Measurements from ENCODE around the gene CPNE2.

Gene CPNE2

DNA sequence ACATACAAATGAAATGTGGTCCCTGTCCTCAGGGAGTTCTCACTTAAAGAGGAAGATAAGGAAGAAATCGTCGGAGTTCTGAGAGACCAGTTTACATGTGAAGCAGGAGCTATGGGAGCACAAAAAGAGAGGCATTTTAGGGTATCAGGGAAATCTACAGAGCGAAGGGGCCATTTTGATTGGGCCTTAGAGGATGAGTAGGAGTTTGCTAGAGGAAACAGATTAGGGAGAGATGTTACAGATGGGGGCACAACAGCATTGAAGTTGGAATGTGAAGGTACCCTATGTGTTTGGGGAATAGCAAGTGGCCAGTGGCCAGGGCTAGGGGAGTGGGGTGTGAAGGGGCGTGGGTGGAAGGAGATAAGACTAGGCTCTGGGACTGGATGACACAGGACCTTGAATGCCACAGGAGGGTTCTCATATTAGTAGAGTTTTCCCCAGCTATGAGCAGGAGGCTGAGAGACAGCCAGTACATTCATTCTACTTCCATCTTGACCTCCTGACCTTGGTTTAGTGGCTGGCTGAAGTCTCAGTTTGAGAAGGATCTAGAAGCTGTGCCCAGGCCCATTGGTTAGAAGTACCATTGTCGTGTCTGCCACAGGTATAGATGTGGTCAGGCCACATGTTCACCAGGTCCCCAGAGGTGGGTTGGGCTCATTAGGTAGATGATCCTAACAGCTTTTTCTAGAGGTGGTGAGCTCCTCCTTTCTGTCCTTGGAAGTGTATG lies 34.8 kb downstream of the CPNE2 start:
- no peak for DNase-seq

DNA sequence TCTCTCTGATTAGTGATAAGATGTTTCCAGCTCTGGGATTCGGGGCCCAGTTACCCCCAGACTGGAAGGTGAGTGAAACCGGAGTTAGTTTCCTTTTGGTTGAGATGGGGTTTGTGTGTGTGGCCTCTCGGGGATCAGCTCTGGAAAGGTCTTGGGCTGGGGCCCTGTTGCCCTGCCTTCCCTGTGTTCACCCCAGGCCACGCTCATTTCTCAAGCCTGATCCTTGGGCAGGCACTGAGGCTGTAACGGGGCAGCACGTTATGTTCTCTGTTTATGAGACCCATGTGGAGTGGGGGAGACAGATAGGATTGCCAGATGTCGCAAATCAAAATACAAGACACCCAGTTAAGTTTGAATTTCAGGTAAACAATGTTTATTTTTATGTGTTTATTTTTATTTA lies 35.5 kb downstream of the CPNE2 start:
- no peak for DNase-seq

DNA sequence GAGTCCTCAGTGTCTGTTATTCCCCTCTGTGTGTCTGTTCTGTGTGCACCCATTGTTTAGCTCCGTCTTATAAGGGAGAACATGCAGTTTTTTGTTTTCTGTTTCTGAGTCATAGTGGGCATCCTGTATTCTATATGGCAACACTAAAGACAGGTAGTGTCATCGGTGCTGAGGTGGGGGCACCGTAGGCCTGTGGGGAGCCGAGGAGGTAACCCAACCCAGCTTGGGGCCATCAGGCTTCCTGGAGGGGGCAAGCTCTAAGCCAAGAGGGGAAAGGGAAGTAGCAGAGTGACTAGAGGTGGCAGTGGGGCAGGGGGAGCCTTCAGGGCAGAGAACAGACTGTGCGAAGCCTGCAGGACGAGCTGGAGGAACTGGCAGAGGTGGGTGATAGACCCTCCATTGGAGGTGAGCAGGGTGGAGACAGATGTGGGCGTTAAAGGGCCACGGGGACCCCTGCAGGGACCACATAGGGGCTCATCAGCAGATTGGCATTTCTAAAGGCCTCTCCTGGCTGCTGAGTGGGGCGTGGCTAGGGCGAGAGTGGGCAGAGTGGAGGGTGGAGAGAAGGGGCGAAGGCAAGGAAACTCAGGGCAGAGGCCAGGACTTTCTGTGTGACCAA lies 36.5 kb downstream of the CPNE2 start:
- DNase-seq: no peak

DNA sequence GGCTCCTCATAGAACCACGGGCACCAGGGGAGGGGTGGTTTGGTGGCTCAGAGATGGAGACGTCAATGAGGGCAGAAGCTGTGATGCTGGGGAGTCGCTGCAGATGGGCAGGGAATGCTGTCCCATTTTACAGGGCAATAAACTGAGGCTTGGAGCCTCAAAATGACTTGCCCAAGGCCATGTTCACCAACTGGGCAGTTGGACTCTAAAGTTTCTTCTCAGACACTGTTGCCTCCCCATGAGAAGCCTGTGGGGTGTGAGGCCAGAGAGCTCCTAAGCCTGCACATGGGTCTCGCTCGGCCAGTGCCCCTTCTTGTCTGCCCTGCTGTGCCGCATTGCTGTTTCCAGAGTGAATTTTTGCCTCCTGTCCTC lies 38.6 kb downstream of the CPNE2 start:
- DNase-seq: no peak

DNA sequence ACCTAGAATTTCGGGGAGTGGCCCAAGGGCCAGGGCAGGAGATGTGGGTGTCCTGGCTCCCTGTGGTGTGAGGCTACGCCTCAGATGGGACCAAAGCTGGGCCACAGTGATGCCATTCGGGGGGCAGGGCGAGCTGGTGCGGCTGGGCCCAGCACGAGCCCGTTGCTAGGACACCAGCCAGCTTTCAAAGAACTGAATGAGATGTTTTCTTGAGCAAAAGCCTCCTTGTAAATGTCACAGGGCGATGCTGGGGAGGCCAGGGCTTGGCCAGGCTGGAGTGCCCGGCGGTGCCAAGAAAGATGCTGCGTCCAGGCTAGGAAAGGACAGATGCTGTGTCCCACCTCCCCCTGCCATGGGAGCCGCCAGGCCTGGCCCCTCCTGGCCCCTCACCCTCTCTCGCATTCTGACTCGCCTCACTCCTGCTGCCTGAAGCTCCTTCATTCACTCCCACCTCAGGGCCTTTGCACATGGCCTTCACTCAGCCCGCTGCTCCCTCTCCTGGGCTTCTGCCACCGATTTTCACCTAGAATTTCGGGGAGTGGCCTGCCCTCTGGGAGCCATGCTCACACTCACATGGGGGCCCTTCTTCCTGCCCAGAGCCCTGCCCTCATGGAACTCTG lies 39.1 kb downstream of the CPNE2 start:
- peak; percentile 82 to 91 for DNase-seq

DNA sequence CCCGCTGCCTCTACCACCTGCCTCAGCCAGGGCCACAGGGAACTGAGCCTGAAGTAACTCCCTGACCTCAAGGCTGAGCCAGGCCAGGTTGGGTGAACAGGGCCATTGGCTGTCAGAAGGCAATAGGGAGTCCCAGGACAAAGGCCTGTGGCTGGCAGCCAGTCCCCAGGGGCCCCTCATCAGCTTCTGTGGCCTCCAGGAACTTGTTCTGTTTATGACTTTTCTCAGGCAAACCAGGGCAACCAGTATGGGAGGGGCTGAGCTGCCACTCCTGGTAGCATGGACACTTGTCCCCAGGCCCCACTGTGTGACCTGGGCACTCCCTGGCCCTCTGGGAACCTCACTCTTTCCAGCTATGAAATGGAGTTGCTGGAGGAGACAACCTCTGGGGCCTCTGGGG lies 40.1 kb downstream of the CPNE2 start:
- DNase-seq: no peak

DNA sequence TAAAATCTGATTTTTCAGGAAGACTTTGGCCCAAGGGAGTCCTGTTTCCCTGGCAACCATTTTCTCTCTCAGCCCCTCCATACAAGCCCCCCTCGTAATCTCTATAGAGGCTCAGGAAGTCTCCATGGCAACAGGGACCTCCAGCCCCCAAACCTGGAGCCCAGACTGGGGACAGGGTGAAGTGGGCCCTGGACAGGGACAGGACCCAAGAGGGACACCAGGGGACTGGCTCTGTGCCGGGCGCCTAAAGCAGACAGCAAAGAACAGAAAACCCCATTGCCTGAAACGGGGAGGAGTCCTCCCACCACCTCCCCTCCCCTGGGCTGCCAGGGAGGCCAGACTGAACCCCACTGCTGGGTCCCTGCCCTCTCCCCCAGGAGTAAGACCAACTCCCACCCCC lies 40.6 kb downstream of the CPNE2 start:
- DNase-seq: no peak

DNA sequence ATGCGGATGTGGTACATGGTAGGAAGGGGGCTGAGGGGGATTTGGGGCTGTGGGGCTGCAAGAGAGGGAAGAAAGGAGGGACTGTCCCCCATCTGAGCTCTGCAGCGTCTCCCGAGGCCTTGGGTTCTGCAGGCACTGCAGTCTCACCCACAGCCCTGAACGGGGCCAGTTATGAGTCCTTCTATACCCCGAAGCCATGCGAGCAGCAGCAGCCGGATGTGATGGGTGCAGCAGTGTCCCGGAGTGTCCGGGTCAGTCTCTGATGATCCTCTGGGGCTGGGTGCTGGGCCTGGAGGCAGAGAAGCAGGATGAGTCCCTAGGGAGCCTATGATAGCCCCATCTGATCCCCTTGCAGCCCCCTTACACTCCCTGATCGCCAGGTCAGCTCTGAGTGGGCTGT lies 41.5 kb downstream of the CPNE2 start:
- DNase-seq: no peak

DNA sequence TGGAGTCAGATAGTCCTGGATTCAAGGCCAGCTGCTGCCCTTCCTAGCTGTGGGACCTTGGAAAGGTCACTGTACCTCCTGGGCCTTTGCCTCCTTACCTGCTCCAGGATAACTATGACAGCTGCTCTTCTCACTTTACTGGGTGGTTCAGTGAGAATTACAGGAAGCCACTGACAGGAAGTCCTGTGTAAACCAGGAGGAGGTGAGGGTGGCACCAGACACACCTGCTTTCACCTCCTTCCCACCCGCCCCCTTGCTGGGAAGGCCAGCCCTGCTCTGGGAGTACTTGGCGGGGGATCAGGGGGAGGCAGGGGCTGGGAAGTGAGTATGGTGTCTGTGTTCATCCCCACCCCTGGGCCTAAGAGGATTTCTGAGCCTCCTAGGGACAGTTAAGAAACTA lies 42.6 kb downstream of the CPNE2 start:
- no peak for DNase-seq

DNA sequence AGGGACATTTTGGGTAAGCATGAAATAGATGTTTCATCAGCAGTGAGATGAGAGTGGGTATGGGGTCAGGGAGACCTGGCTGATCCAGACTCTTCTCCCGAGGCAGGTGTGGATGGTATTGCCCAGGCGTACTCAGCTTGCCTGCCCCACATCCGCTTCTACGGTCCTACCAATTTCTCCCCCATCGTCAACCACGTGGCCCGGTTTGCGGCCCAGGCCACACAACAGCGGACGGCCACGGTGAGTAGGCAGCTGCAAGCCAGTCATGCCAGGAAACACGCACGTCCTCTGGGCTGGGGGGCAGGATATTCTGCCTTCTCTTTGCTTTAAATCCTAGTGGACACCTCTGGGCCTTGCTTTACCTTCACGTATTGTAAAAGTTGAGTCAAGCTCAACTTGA lies 44.7 kb downstream of the CPNE2 start:
- no peak for DNase-seq

DNA sequence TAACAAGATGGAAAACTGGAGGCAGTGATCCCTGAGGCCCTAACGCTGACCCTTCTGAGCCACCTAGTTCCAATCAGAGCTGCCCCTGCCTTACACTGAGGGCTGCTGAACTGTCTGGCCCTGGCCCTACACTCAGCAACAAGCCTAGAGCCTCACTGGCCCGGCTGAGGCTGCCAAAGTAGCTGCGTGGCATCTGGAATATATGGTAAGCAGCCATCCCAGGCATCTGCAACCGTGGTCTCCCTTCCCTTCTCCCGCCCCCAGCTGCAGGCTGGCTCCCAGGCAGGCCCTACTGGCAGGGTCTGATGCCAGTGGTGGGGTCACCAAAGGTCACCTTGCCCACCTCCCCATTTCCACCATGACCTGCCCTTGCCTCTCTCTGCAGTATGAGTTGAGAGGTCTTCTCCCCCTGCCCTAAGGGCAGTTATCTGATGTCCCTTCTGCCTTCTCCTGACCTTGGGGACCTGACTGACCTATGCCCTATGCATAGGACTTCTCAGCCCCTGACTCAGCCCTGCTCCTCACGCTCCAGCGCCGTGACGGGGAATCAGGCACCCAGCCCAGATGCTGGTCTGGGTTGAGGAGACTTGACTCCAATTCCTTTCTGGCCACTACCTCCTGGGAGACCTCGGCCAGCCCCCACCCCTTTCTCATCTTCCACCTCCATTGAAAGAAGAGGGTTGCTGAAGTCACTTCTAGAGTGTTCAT lies 45.3 kb downstream of the CPNE2 start:
- DNase-seq: no peak

DNA sequence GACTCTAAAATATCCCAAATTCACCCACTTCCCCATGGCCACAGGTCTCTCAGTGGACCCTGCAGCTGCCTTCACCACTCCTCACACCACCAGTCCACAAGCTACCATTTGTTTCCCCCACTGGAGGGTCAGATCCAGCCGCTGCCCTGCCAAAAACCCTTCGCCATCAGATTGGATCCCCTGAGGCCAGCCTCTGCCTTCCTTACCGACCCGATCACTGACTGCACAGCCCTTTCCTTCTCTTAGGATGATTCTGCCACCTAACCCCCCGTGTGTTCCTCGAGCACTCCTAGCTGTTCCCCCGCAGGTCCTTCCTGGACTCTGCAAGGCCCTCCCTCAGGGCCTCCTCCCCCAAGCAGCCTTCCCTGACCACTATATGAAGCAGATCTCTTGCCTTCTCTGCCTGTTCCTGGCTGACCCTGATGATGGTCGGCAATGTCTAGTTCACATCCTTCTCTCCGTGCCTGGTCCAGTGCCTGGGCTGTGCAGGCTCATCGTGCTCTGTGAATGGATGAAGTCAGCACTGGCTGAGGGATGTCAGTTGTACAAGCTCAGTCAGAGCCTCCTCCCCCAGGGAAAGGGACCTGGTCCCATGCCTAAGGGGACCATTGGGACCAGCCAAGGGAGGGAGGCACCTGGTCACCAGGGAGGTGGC lies 46.0 kb downstream of the CPNE2 start:
- no peak for DNase-seq

DNA sequence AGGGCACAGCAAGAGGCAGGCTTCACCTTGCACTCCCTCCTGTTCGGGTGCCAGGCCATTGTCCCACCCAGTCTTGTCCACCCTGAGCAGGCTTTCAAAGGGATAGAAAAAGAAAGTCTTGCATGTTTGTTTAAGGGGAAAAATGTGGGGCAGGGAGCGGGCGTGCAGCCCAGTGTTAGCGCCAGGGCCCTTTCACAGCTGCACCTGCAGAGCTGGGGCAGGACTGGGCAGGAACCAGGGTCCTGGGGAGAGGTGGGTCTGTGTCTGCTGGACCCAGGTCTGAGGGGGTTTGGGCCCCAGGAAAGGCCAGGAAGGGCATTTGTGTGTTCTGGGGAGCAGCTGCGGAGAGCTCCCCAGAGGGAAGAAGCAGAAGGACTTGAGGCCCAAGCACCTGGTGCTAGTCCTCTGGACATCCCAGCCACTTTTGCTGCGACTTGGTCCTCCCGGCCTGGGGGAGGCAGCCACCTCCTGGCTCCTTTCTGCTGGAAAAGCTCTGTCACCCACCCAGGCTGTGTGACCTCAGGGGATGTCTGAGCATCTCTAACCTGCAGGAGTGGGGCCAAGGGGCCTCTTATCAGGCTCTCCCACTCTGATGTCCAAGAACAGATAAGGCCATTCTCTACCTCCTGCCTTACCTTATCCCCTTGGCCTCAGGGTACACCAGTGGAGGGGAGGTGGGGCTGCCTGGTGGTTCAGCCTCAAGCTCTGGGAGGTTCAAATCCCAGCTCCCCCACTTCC lies 48.7 kb downstream of the CPNE2 start:
- DNase-seq: no peak

DNA sequence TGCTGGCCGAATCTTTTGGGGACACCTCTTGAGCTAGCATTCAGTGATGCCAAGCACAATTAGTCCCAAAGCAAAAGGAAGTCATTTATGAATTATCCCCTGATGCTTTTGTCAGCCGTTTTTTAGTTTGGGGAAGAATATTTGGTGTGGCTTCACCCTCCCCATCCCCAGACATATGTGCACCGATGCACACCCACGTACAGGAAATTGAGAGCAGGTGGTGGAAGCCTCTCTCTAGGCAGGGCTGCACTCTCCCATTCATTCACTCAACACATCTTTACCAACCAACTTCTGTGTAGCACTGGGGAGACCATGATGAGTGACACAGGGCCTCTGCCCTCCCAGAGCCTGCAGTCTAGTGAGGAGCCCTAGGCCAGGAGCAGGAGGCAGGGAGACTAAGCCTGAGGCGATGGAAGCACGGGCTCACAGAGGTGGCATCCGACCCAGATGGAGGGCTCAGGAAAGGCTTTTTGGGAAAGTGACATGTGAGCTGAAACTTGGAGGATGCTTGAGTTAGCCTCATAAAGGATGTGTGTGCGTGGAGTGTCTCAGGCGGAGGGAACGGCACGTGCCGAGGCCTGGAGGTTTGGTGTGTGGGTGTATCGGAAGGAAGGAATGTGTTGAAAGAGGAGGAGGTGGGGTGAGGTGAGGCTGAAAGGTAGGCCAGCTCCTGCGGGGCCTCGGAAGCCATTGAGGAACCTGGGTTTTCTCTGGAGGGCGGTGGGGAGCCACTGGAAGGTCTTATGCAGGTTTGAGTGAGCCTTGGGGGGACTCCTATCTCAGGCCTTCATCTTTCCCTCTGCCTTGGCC lies 49.6 kb downstream of the CPNE2 start:
- peak in 1 of 2 donors; percentile 18 for DNase-seq

DNA sequence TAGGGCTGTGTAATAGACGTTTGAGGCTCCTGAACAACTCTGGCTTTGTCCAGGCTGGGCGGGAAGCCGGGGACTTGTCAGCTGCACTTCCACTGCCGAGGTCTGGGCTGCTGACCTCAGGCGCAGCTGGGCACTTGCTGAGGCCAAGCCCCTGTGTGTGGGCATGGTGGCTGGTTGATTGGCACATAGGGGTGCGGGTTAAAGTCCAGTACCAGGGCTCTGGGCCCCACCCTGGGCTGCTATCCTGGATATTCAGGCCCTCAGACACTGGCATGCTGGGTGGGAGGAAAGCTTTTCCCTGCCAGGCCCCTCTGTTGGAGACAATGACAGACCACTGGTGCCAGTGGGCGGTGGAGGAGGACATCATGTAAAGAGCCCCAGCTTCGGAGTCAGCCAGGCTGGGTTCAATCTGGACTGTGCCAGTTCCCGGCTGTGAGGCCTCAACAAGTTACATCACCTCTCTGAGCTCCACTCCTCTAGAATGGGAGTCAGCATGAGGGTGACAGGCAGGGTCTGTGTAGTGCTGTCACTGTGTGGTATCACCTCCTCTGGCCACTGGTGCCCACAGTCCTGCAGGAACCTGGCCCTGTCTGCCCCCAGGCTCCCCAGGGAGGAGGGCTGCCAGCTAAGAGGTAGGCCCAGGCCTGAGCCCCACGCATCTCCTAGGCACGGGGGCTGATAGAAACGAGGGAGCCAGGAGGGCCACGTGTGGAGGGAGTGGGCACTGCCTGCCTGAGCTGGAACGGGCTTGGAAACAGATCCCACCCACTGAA lies 51.0 kb downstream of the CPNE2 start:
- peak; percentile 88 to 89 for DNase-seq

DNA sequence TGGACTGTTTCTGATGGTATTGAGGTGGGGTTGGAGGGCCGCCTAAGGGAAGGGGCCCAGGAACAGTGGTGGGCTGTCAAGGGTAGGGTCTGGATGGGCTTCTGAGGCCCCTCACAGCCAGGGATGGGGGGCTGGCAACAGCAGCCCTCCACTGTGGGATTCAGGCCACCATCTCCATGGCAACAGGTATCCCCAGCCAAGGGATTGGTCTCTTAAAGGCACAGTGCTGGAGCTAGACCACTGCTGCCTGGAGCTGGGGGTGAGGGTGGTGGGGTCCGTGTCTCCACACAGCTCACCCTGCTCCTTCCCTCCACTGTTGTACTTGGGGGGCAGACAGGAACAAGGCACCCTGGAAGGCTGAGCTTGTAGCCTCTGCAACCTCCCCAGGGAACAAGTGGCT lies 51.6 kb downstream of the CPNE2 start:
- no peak for DNase-seq

DNA sequence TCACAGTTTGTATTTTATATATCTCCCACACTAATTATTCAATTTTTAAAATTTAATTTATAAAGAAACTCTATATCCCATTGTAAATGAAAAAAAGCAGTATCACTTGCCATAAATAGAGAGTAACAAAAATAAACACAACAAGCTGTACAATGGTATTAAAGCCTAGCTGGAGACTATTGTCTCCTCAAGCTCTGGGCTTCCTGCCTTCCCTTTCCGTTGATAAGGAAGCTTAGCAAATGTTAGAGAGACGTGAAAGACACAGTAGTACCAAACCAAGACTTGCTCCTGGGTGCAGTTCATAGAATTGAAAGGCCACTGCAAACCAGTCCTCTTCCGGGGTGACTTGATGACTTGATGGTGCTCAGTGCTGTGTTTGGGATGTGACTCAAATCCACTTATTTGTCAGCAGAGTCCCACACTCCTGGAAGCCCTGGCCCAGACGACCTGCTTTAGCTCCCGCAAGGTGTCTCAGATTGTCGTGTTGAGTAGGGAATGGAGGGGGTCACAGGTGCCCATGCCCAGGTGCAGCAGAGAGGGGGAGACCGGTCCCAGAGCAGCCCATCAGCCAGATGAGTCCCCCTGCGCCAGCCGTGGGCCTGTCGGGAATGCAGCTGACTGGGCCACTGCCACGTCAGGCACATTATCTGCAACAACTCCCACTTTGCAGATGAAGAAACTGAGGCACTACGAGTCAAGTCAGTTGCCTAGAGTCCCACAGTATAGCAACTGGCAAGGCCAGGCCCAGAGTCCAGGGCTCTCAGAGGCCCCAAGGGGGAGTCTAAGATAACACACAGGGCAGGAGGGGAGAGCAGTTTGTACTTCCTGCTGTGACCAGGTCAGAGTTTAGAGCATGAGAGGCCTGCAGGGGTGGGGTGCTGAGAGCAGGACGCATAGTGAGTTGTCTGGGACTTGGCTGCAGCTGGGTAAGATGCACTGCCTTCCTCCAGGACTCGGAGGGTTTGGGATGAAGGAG lies 53.0 kb downstream of the CPNE2 start:
- DNase-seq: no peak

DNA sequence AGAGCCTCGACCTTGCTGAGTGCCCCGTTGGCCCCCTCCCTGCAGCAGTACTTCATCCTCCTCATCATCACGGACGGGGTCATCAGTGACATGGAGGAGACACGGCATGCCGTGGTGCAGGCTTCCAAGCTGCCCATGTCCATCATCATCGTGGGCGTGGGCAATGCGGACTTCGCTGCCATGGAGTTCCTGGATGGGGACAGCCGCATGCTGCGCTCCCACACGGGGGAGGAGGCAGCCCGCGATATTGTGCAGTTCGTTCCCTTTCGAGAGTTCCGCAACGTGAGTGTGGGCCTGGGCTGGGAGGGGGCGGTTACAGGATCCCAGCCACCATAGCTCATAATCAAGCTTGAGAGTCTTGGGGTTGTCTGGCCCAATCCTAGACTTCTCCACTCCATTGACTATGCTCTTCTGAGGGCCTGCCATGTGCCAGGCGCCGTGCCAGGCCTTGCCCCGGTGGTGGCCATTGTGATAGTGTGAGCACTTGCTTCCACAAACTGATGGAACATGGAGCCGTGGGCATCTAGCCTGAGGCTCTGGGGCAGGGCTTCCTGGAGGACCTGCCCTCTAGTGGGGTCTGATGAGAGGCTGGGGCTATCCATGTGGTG lies 53.8 kb downstream of the CPNE2 start:
- DNase-seq: no peak

DNA sequence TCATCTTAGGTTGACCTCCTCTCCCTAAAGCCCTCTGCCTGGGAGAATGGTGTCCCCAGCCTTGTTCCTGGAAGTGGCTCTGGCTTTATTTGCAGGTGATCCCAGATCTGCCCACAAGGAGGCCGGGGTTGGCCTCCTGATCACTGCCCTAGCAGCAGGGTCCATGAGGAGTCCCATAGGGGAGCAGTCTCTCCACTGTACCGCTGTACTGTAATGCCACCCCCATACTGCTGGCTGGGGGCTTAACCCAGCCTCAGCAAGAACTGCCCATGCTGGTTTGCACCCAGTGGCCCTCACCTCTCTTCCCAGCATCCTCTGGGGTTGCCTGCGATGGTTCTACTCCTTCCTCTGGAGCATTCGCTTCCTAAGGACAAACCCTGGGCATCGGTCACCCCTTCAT lies 54.4 kb downstream of the CPNE2 start:
- no peak for DNase-seq

All from hippocampal formation (tissue), 2 donors.